ENCODE data around the gene GARNL3. TPM values are rescaled to one million over a fixed set of nuclear protein-coding genes. Genes with fewer than 3 reads are reported as not detected.

GARNL3 gene
- total RNA-seq, 1 experiment from 2014 or later = 11.5 TPM

DNA sequence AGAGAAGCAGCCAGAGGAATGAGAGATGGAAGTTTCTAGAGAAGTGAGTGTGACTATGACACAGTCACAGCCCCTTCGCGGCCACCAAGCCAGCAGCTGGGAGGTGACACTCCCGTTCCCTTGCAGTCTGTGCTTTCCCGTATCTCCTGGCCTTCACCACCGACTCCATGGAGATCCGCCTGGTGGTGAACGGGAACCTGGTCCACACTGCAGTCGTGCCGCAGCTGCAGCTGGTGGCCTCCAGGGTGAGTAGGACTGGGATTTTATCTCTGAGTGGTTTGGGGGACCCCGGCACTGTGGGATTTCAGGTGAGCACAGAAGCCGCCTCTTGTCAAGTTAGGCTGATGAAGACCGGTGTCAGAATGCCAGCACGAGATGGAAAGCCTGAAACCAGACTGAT is 120.3 kb downstream of the GARNL3 start:
- H3K4me1 ChIP-seq (ENCODE audit: control insufficient read depth, insufficient read depth, low read length) = peaks cover 28% of the 10 kb centered on the region
- BruUV-seq (replicated peaks) = no TSS peak
- TF ChIP-seq, protein P1, sequence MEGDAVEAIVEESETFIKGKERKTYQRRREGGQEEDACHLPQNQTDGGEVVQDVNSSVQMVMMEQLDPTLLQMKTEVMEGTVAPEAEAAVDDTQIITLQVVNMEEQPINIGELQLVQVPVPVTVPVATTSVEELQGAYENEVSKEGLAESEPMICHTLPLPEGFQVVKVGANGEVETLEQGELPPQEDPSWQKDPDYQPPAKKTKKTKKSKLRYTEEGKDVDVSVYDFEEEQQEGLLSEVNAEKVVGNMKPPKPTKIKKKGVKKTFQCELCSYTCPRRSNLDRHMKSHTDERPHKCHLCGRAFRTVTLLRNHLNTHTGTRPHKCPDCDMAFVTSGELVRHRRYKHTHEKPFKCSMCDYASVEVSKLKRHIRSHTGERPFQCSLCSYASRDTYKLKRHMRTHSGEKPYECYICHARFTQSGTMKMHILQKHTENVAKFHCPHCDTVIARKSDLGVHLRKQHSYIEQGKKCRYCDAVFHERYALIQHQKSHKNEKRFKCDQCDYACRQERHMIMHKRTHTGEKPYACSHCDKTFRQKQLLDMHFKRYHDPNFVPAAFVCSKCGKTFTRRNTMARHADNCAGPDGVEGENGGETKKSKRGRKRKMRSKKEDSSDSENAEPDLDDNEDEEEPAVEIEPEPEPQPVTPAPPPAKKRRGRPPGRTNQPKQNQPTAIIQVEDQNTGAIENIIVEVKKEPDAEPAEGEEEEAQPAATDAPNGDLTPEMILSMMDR (IDR thresholded peaks at IDR 0.05) = no peak
- TF ChIP-seq, protein P2, sequence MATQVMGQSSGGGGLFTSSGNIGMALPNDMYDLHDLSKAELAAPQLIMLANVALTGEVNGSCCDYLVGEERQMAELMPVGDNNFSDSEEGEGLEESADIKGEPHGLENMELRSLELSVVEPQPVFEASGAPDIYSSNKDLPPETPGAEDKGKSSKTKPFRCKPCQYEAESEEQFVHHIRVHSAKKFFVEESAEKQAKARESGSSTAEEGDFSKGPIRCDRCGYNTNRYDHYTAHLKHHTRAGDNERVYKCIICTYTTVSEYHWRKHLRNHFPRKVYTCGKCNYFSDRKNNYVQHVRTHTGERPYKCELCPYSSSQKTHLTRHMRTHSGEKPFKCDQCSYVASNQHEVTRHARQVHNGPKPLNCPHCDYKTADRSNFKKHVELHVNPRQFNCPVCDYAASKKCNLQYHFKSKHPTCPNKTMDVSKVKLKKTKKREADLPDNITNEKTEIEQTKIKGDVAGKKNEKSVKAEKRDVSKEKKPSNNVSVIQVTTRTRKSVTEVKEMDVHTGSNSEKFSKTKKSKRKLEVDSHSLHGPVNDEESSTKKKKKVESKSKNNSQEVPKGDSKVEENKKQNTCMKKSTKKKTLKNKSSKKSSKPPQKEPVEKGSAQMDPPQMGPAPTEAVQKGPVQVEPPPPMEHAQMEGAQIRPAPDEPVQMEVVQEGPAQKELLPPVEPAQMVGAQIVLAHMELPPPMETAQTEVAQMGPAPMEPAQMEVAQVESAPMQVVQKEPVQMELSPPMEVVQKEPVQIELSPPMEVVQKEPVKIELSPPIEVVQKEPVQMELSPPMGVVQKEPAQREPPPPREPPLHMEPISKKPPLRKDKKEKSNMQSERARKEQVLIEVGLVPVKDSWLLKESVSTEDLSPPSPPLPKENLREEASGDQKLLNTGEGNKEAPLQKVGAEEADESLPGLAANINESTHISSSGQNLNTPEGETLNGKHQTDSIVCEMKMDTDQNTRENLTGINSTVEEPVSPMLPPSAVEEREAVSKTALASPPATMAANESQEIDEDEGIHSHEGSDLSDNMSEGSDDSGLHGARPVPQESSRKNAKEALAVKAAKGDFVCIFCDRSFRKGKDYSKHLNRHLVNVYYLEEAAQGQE (IDR thresholded peaks at IDR 0.05; ENCODE audit: insufficient read depth in 1 of 2, low read depth in 2 of 2, low read length in 1 of 2) = no peak
- intact Hi-C loops (cut with micrococcal nuclease; ENCODE audit: unreplicated experiment) = no loop called here
- H3K27me3 ChIP-seq (ENCODE audit: control insufficient read depth, insufficient read depth, low read length) = no peaks in the 10 kb centered on the region
- in situ Hi-C loops (cut with HindIII; ENCODE audit: low pct_unique_long_range_greater_than_20kb, low sequenced_read_pairs) = no loop called here
- CTCF ChIA-PET = no interaction called here
- H3K4me3 ChIP-seq (ENCODE audit: low read depth in 2 of 2, low read length in 2 of 2) = no peak overlapping the region
- no peaks in the 10 kb centered on the region for H3K36me3 ChIP-seq (ENCODE audit: control insufficient read depth, insufficient read depth, low read length)
- H3K27ac ChIP-seq (ENCODE audit: low read length) = peak overlapping the region; percentile 48
- H3K9me3 ChIP-seq (ENCODE audit: control insufficient read depth, insufficient read depth, low read depth, low read length) = no peaks in the 10 kb centered on the region
- no peak for ATAC-seq
- no peak for DNase-seq (ENCODE audit: low read depth, low spot score)
- POLR2A ChIA-PET = no interaction called here

DNA sequence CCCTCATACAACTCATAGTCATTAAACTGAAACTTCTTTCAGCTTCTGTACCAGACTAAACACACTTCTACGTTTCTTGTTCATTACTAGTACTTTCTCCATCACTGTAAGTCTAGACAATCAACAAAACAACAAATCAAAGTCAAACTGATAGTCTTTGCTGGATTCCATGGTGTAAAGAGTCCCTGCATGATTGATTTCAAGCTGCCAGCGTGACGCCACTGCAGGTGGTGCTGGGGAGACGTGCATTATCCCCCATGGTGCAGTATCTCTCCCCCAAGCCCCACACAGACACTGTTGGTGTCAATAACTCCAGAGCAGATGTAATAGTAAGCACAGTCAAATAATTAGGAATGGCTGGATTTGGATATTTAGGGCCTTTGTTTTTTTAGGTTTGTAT is 121.7 kb downstream of the GARNL3 start:
- ATAC-seq = no peak
- CTCF ChIA-PET = no interaction called here
- Histone ChIP-seq H3K4me1 (ENCODE audit: control insufficient read depth, insufficient read depth, low read length) (peaks cover 36% of the 10 kb centered on the region), H3K4me3 (ENCODE audit: low read depth in 2 of 2, low read length in 2 of 2) (no peak overlapping the region), H3K27ac (ENCODE audit: low read length) (peak overlapping the region; percentile 77; the same call in 1 of the 2 replicates), H3K9me3 (ENCODE audit: control insufficient read depth, insufficient read depth, low read depth, low read length) (no peaks in the 10 kb centered on the region), H3K27me3 (ENCODE audit: control insufficient read depth, insufficient read depth, low read length) (no peaks in the 10 kb centered on the region), H3K36me3 (ENCODE audit: control insufficient read depth, insufficient read depth, low read length) (no peaks in the 10 kb centered on the region)
- BruUV-seq (replicated peaks) = no TSS peak
- intact Hi-C loops (cut with micrococcal nuclease; ENCODE audit: unreplicated experiment) (no loop called here), in situ Hi-C loops (cut with HindIII; ENCODE audit: low pct_unique_long_range_greater_than_20kb, low sequenced_read_pairs) (no loop called here)
- TF ChIP-seq, protein P1 (IDR thresholded peaks at IDR 0.05) = no peak
- TF ChIP-seq TCF7L2 (IDR thresholded peaks at IDR 0.05; ENCODE audit: low read depth, low read length) = no peak
- TF ChIP-seq, protein P2 (IDR thresholded peaks at IDR 0.05; ENCODE audit: insufficient read depth in 1 of 2, low read depth in 2 of 2, low read length in 1 of 2) = no peak
- TF ChIP-seq POLR2AphosphoS5 (IDR thresholded peaks at IDR 0.05; ENCODE audit: low read depth, low read length) = no peak
- no peak for TF ChIP-seq SIN3A (IDR thresholded peaks at IDR 0.05; ENCODE audit: borderline replicate concordance, insufficient read depth, low read depth, low read length)
- POLR2A ChIA-PET = no interaction called here
- DNase-seq (ENCODE audit: low read depth, low spot score) = no peak
